ENCODE measurements around the gene OLFML1.

GRCh38 chr11:7528514-7529049 is 43.3 kb downstream of the OLFML1 start:
- TF ChIP-seq CTCF (IDR thresholded peaks at IDR 0.05; ENCODE audit: low read depth, low read length) (no peak), EZH2phosphoT487 (IDR thresholded peaks at IDR 0.05; ENCODE audit: low read depth) (no peak)

Data from OCI-LY3 (cell line).